Transverse colon (tissue), 3 donors: ENCODE results near the gene TMSB10.

Source experiments
- POLR2A ChIP-seq: fragments of 450-650 bp; IDR thresholded peaks from one replicate; pipeline ENCODE4 v1.6.1; 2016; ENCODE audit warnings: antibody characterized with exemption, mild to moderate bottlenecking, moderate library complexity
- TF ChIP-seq, protein P1 (sequence below), 5 experiments: fragments of 200-600 bp in 3 of 5; fragments of 450-650 bp in 2 of 5; sonication (generic) in 3 of 5; IDR thresholded peaks; 1 replicate in 2 of 5; 2 replicates in 3 of 5; pipeline ENCODE4 v1.5.1; 2016 to 2017; ENCODE audit warnings: antibody characterized with exemption in 5 of 5, inconsistent platforms in 3 of 5, mild to moderate bottlenecking in 2 of 5, moderate library complexity in 1 of 5

DNA sequence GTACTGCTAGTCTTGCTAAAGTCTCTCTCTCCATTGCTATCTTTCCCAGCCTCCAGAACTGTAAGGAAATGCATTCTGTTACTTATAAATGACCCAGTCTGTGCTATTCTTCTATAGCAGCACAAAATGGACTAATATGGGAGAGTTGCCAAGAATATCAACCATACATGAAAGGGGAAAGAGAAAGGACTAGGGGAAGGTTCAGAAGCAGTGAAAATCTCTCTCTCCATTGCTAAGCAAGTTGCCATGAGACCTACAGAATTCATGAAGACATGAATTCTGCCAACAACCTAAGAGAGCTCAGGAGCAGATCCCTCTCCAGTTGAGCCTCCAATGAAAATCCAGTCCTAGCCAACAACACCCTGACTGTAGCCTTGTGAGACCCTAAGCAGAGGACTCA is 21.0 kb upstream of the TMSB10 start:
- TF ChIP-seq, protein P1, sequence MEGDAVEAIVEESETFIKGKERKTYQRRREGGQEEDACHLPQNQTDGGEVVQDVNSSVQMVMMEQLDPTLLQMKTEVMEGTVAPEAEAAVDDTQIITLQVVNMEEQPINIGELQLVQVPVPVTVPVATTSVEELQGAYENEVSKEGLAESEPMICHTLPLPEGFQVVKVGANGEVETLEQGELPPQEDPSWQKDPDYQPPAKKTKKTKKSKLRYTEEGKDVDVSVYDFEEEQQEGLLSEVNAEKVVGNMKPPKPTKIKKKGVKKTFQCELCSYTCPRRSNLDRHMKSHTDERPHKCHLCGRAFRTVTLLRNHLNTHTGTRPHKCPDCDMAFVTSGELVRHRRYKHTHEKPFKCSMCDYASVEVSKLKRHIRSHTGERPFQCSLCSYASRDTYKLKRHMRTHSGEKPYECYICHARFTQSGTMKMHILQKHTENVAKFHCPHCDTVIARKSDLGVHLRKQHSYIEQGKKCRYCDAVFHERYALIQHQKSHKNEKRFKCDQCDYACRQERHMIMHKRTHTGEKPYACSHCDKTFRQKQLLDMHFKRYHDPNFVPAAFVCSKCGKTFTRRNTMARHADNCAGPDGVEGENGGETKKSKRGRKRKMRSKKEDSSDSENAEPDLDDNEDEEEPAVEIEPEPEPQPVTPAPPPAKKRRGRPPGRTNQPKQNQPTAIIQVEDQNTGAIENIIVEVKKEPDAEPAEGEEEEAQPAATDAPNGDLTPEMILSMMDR (IDR thresholded peaks at IDR 0.05), result no peak
- TF ChIP-seq POLR2A, result no peak
